ENCODE measurements around the gene TNFAIP3. TPM values are rescaled to one million over a fixed set of nuclear protein-coding genes. Genes with fewer than 3 reads are reported as not detected.

TNFAIP3 gene
- total RNA-seq, 2 donors from 2014 or later, result 21.9 to 26.3 TPM

GRCh38 chr6:137911675-137912191, 44.7 kb downstream of the TNFAIP3 start:
- no peak for TF ChIP-seq CTCF (IDR thresholded peaks at IDR 0.05)
- DNase-seq (ENCODE audit: low spot score), result no peak
- Histone ChIP-seq H3K9me3 (no peaks in the 10 kb centered on the region), H3K4me3 (no peak overlapping the region), H3K27me3 (replicated peaks; ENCODE audit: insufficient read depth) (no peaks in the 10 kb centered on the region), H3K27ac (no peak overlapping the region), H3K36me3 (no peaks in the 10 kb centered on the region), H3K4me1 (ENCODE audit: control insufficient read depth in 1 of 2, low read depth in 2 of 2) (no peaks in the 10 kb centered on the region)
- no peak for ATAC-seq (ENCODE audit: insufficient number of reproducible peaks, low FRiP score, low read depth)

GRCh38 chr6:137912813-137913212, 45.8 kb downstream of the TNFAIP3 start:
- H3K4me1 ChIP-seq (ENCODE audit: control insufficient read depth in 1 of 2, low read depth in 2 of 2), result no peaks in the 10 kb centered on the region
- H3K9me3 ChIP-seq, result no peaks in the 10 kb centered on the region
- no peak overlapping the region for H3K27ac ChIP-seq
- DNase-seq (ENCODE audit: low spot score) (no peak), ATAC-seq (ENCODE audit: insufficient number of reproducible peaks, low FRiP score, low read depth) (no peak)
- no peaks in the 10 kb centered on the region for H3K36me3 ChIP-seq
- TF ChIP-seq CTCF (IDR thresholded peaks at IDR 0.05), result no peak
- no peaks in the 10 kb centered on the region for H3K27me3 ChIP-seq (replicated peaks; ENCODE audit: insufficient read depth)
- H3K4me3 ChIP-seq, result no peak overlapping the region

- H3K9me3 ChIP-seq, result no peaks in the 10 kb centered on the region
- no peak overlapping the region for H3K4me3 ChIP-seq
- H3K4me1 ChIP-seq (ENCODE audit: control insufficient read depth in 1 of 2, low read depth in 2 of 2), result no peaks in the 10 kb centered on the region
- no peak for TF ChIP-seq CTCF (IDR thresholded peaks at IDR 0.05)
- no peak for ATAC-seq (ENCODE audit: insufficient number of reproducible peaks, low FRiP score, low read depth)
- H3K27me3 ChIP-seq (replicated peaks; ENCODE audit: insufficient read depth), result no peaks in the 10 kb centered on the region
- H3K36me3 ChIP-seq, result no peaks in the 10 kb centered on the region
- DNase-seq (ENCODE audit: low spot score), result no peak
- no peak overlapping the region for H3K27ac ChIP-seq
These were observed 46.4 kb downstream of the TNFAIP3 start for GRCh38 chr6:137913434-137913833.

GRCh38 chr6:137913996-137914529, 47.0 kb downstream of the TNFAIP3 start:
- ATAC-seq (ENCODE audit: insufficient number of reproducible peaks, low FRiP score, low read depth) (no peak), DNase-seq (ENCODE audit: low spot score) (no peak)
- no peak for TF ChIP-seq CTCF (IDR thresholded peaks at IDR 0.05)
- Histone ChIP-seq H3K4me3 (no peak overlapping the region), H3K27me3 (replicated peaks; ENCODE audit: insufficient read depth) (no peaks in the 10 kb centered on the region), H3K4me1 (ENCODE audit: control insufficient read depth in 1 of 2, low read depth in 2 of 2) (peaks cover 1 to 5% of the 10 kb centered on the region in 2 donors), H3K9me3 (no peaks in the 10 kb centered on the region), H3K27ac (no peak overlapping the region), H3K36me3 (no peaks in the 10 kb centered on the region)

DNA sequence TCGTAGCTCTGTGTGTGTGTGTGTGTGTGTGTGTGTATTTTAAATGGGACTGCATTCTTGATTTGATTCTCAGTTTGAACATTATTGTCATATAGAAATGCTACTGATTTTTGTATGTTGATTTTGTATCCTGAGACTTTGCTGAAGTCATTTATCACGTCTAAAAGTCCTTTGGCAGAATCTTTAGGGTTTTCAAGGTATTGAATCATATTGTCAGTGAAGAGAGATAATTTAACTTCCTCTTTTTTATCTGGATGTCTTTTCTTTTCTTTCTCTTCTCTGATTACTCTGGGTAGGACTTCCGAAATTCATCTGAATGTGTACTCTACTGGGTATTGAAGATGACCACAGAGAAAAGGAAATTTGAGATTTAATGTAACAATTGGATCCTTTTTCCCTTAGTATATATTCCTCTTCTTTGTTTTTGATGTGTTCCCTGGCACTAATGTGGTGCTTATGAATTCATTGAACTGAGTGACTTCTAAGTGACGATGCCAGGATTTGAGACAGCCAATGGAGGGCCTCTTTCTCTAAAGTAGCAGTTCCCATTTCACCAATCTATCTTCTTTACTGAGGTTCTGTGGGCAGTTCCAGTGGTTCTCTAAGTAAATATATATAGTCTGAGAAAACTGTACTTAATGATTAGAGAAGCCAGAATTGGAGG, 47.6 kb downstream of the TNFAIP3 start:
- no peaks in the 10 kb centered on the region for H3K9me3 ChIP-seq
- TF ChIP-seq CTCF (IDR thresholded peaks at IDR 0.05), result no peak
- DNase-seq (ENCODE audit: low spot score) (no peak), ATAC-seq (ENCODE audit: insufficient number of reproducible peaks, low FRiP score, low read depth) (no peak)
- H3K27ac ChIP-seq, result no peak overlapping the region
- H3K36me3 ChIP-seq, result no peaks in the 10 kb centered on the region
- H3K4me1 ChIP-seq (ENCODE audit: control insufficient read depth in 1 of 2, low read depth in 2 of 2), result peaks cover 7 to 11% of the 10 kb centered on the region in 2 donors
- H3K4me3 ChIP-seq, result no peak overlapping the region
- no peaks in the 10 kb centered on the region for H3K27me3 ChIP-seq (replicated peaks; ENCODE audit: insufficient read depth)
